ENCODE results near the gene STEAP1B.
A peak's percentile ranks its signal among the peaks of the same experiment; 100 is the strongest.
"Not testable (repeated sequence)": the region's sequence is repeated elsewhere in the genome, so short reads cannot be mapped to it uniquely, and the experiment has no call there.

The STEAP1B gene

DNA sequence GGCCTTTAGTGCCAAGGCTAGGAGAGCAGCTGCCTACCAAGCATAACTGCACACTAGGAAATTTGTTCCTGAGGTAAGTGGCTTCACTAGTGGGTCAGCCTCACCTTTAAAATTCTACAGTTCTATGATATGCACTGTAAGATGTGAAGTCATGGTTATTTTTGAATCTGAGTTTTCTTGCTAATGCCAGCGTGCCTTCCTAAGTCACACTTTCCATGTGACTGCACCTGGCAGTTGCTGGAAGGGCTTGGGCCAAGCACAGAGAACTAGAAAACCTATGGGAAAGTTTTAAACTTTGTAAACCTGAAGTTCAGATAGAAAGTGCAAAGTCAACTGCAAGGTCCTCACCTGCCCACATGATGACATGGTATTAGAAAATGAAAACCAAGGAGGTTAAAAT lies 42.5 kb downstream of the STEAP1B start:
- no peaks in the 10 kb centered on the region for H3K9me3 ChIP-seq (ENCODE audit: control extremely low read depth in 1 of 5, control insufficient read depth in 4 of 5, insufficient read depth in 2 of 5, low read depth in 1 of 5, low read length in 4 of 5)
- H3K27me3 ChIP-seq (replicated peaks in 2 of 5; ENCODE audit: control insufficient read depth in 4 of 5, insufficient read depth in 5 of 5, low read length in 4 of 5): peaks cover 0 to 14% (median 5%) of the 10 kb centered on the region in 5 experiments
- no peak overlapping the region for H3K4me3 ChIP-seq (ENCODE audit: control insufficient read depth in 1 of 7, extremely low read depth in 1 of 7, insufficient read depth in 4 of 7, low read depth in 2 of 7, low read length in 6 of 7)
- H3K4me1 ChIP-seq (ENCODE audit: control extremely low read depth in 1 of 4, control insufficient read depth in 4 of 4, insufficient read depth in 4 of 4, low read length in 3 of 4): peaks cover 0 to 2% (median under 1%) of the 10 kb centered on the region in 4 experiments
- 100% methylated on average over 1 of the region's 1 CpG for WGBS (ENCODE audit: insufficient coverage)
- DNase-seq: no peak
- CTCF ChIA-PET: no interaction called here
- H3K27ac ChIP-seq (ENCODE audit: insufficient read depth in 1 of 2, low read depth in 1 of 2, low read length in 2 of 2, poor library complexity in 1 of 2, severe bottlenecking in 2 of 2): no peak overlapping the region
- no peaks in the 10 kb centered on the region for H3K36me3 ChIP-seq (ENCODE audit: control insufficient read depth in 4 of 4, insufficient read depth in 4 of 4, low read length in 3 of 4)
- POLR2A ChIA-PET: no interaction called here

GRCh38 chr7:22454446-22454845 lies 45.5 kb downstream of the STEAP1B start:
- Histone ChIP-seq H3K4me1 (ENCODE audit: control extremely low read depth in 1 of 4, control insufficient read depth in 4 of 4, insufficient read depth in 4 of 4, low read length in 3 of 4) (peaks cover 0 to 8% (median 4%) of the 10 kb centered on the region in 4 experiments), H3K27me3 (replicated peaks in 2 of 5; ENCODE audit: control insufficient read depth in 4 of 5, insufficient read depth in 5 of 5, low read length in 4 of 5) (peaks cover 0 to 19% (median 5%) of the 10 kb centered on the region in 5 experiments), H3K9me3 (ENCODE audit: control extremely low read depth in 1 of 5, control insufficient read depth in 4 of 5, insufficient read depth in 2 of 5, low read depth in 1 of 5, low read length in 4 of 5) (no peaks in the 10 kb centered on the region), H3K36me3 (ENCODE audit: control insufficient read depth in 4 of 4, insufficient read depth in 4 of 4, low read length in 3 of 4) (no peaks in the 10 kb centered on the region), H3K27ac (ENCODE audit: insufficient read depth in 1 of 2, low read depth in 1 of 2, low read length in 2 of 2, poor library complexity in 1 of 2, severe bottlenecking in 2 of 2) (no peak overlapping the region), H3K4me3 (ENCODE audit: control insufficient read depth in 1 of 7, extremely low read depth in 1 of 7, insufficient read depth in 4 of 7, low read depth in 2 of 7, low read length in 6 of 7) (no peak overlapping the region)
- 95% methylated on average over 2 of the region's 3 CpGs for WGBS (ENCODE audit: insufficient coverage)
- ChIA-PET CTCF (interaction anchor here (1.3 to 3.2 kb wide), 4 partner anchors 9 to 344 kb away, joined by 3 to 19 read pairs (median 4); no protein-coding TSS in a partner anchor), POLR2A (no interaction called here)
- DNase-seq: no peak

GRCh38 chr7:22452960-22453558 lies 46.9 kb downstream of the STEAP1B start:
- Histone ChIP-seq H3K4me3 (ENCODE audit: control insufficient read depth in 1 of 7, extremely low read depth in 1 of 7, insufficient read depth in 4 of 7, low read depth in 2 of 7, low read length in 6 of 7) (no peak overlapping the region), H3K4me1 (ENCODE audit: control extremely low read depth in 1 of 4, control insufficient read depth in 4 of 4, insufficient read depth in 4 of 4, low read length in 3 of 4) (peaks cover 0 to 8% (median 4%) of the 10 kb centered on the region in 4 experiments), H3K36me3 (ENCODE audit: control insufficient read depth in 4 of 4, insufficient read depth in 4 of 4, low read length in 3 of 4) (no peaks in the 10 kb centered on the region), H3K27ac (ENCODE audit: insufficient read depth in 1 of 2, low read depth in 1 of 2, low read length in 2 of 2, poor library complexity in 1 of 2, severe bottlenecking in 2 of 2) (no peak overlapping the region), H3K27me3 (replicated peaks in 2 of 5; ENCODE audit: control insufficient read depth in 4 of 5, insufficient read depth in 5 of 5, low read length in 4 of 5) (peaks cover 0 to 19% (median 5%) of the 10 kb centered on the region in 5 experiments), H3K9me3 (ENCODE audit: control extremely low read depth in 1 of 5, control insufficient read depth in 4 of 5, insufficient read depth in 2 of 5, low read depth in 1 of 5, low read length in 4 of 5) (no peaks in the 10 kb centered on the region)
- no peak for DNase-seq
- WGBS (ENCODE audit: insufficient coverage): 55% methylated on average over 4 of the region's 4 CpGs
- ChIA-PET CTCF (interaction anchor here (0.6 to 3.2 kb wide), 11 partner anchors 8 to 343 kb away, joined by 3 to 19 read pairs (median 3); partner anchors contain the start of gene STEAP1B), POLR2A (no interaction called here)

GRCh38 chr7:22452142-22452959 lies 47.6 kb downstream of the STEAP1B start:
- Histone ChIP-seq H3K27ac (ENCODE audit: insufficient read depth in 1 of 2, low read depth in 1 of 2, low read length in 2 of 2, poor library complexity in 1 of 2, severe bottlenecking in 2 of 2) (no peak overlapping the region), H3K9me3 (ENCODE audit: control extremely low read depth in 1 of 5, control insufficient read depth in 4 of 5, insufficient read depth in 2 of 5, low read depth in 1 of 5, low read length in 4 of 5) (no peaks in the 10 kb centered on the region), H3K27me3 (replicated peaks in 2 of 5; ENCODE audit: control insufficient read depth in 4 of 5, insufficient read depth in 5 of 5, low read length in 4 of 5) (peaks cover 0 to 19% (median 5%) of the 10 kb centered on the region in 5 experiments), H3K36me3 (ENCODE audit: control insufficient read depth in 4 of 4, insufficient read depth in 4 of 4, low read length in 3 of 4) (no peaks in the 10 kb centered on the region), H3K4me3 (ENCODE audit: control insufficient read depth in 1 of 7, extremely low read depth in 1 of 7, insufficient read depth in 4 of 7, low read depth in 2 of 7, low read length in 6 of 7) (peak overlapping the region in 4 of 7 experiments; percentile 20 to 52 (median 35)), H3K4me1 (ENCODE audit: control extremely low read depth in 1 of 4, control insufficient read depth in 4 of 4, insufficient read depth in 4 of 4, low read length in 3 of 4) (peaks cover 0 to 8% (median 4%) of the 10 kb centered on the region in 4 experiments)
- whole genome bisulfite sequencing (ENCODE audit: insufficient coverage): 27% methylated on average over 14 of the region's 19 CpGs
- ChIA-PET CTCF (interaction anchor here (0.6 to 3.2 kb wide), 13 partner anchors 9 to 342 kb away, joined by 3 to 19 read pairs (median 3); partner anchors contain the start of gene STEAP1B), POLR2A (no interaction called here)
- peak; percentile 49 to 69 (median 66) for DNase-seq

- POLR2A ChIA-PET, CTCF ChIA-PET: not testable (repeated sequence)
Observed at GRCh38 chr7:22450013-22450412, 50.0 kb downstream of the STEAP1B start.

DNA sequence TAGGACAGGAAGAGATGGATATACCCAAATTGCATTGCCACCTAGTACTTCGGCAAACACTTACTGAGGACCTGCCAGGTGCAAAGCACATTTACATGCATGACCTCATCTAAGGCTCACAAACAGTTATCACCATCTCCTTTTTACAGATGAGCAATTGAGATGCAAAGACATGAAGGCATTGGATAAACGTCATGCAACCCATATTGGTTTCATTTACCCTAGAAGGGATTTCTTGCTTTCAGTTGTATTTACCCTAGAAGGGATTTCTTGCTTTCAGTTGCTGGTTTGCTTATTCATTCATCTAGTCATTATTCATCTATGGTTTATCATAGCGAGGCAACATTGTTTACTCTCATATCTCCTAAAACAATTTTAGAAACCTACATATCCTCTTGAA lies 52.2 kb downstream of the STEAP1B start:
- Histone ChIP-seq H3K27me3 (replicated peaks in 2 of 5; ENCODE audit: control insufficient read depth in 4 of 5, insufficient read depth in 5 of 5, low read length in 4 of 5) (peaks cover 0 to 9% (median 3%) of the 10 kb centered on the region in 5 experiments), H3K9me3 (ENCODE audit: control extremely low read depth in 1 of 5, control insufficient read depth in 4 of 5, insufficient read depth in 2 of 5, low read depth in 1 of 5, low read length in 4 of 5) (no peaks in the 10 kb centered on the region), H3K27ac (ENCODE audit: insufficient read depth in 1 of 2, low read depth in 1 of 2, low read length in 2 of 2, poor library complexity in 1 of 2, severe bottlenecking in 2 of 2) (no peak overlapping the region), H3K4me1 (ENCODE audit: control extremely low read depth in 1 of 4, control insufficient read depth in 4 of 4, insufficient read depth in 4 of 4, low read length in 3 of 4) (peaks cover 13 to 45% (median 35%) of the 10 kb centered on the region in 4 experiments), H3K4me3 (ENCODE audit: control insufficient read depth in 1 of 7, extremely low read depth in 1 of 7, insufficient read depth in 4 of 7, low read depth in 2 of 7, low read length in 6 of 7) (no peak overlapping the region), H3K36me3 (ENCODE audit: control insufficient read depth in 4 of 4, insufficient read depth in 4 of 4, low read length in 3 of 4) (no peaks in the 10 kb centered on the region)
- no peak for DNase-seq
- ChIA-PET POLR2A (no interaction called here), CTCF (no interaction called here)
- WGBS (ENCODE audit: insufficient coverage): 85% methylated on average over 2 of the region's 3 CpGs

More at GRCh38 chr7:22450013-22450412, 50.0 kb downstream of the STEAP1B start:
- not testable (repeated sequence) for H3K27ac ChIP-seq (ENCODE audit: insufficient read depth in 1 of 2, low read depth in 1 of 2, low read length in 2 of 2, poor library complexity in 1 of 2, severe bottlenecking in 2 of 2); DNase-seq; H3K36me3 ChIP-seq (ENCODE audit: control insufficient read depth in 4 of 4, insufficient read depth in 4 of 4, low read length in 3 of 4); H3K4me3 ChIP-seq (ENCODE audit: control insufficient read depth in 1 of 7, extremely low read depth in 1 of 7, insufficient read depth in 4 of 7, low read depth in 2 of 7, low read length in 6 of 7); H3K9me3 ChIP-seq (ENCODE audit: control extremely low read depth in 1 of 5, control insufficient read depth in 4 of 5, insufficient read depth in 2 of 5, low read depth in 1 of 5, low read length in 4 of 5)
- Histone ChIP-seq H3K27me3 (replicated peaks in 2 of 5; ENCODE audit: control insufficient read depth in 4 of 5, insufficient read depth in 5 of 5, low read length in 4 of 5) (peaks cover 0 to 19% (median 5%) of the 10 kb centered on the region in 5 experiments), H3K4me1 (ENCODE audit: control extremely low read depth in 1 of 4, control insufficient read depth in 4 of 4, insufficient read depth in 4 of 4, low read length in 3 of 4) (peaks cover 10 to 27% (median 22%) of the 10 kb centered on the region in 4 experiments)

DNA sequence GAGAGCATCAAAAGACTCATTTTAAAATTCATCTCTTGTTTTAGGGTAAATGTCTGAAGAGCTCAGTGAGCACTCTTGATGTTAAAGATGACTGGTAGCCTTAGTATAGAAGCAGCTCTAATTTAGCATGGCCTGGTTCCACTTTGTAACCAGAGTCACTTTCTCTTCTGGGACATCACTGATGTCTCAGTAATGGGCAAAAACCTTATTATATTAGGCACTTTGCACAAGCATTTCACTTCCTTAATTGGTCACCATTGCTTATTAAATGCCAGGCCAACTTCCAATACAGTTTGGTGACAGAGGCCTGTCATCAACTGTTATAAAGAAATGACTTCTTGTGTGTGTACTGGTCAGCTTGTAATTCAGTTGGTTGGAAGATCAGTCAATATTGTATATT lies 53.0 kb downstream of the STEAP1B start:
- DNase-seq: no peak
- peaks cover 13 to 39% (median 31%) of the 10 kb centered on the region in 4 experiments for H3K4me1 ChIP-seq (ENCODE audit: control extremely low read depth in 1 of 4, control insufficient read depth in 4 of 4, insufficient read depth in 4 of 4, low read length in 3 of 4)
- ChIA-PET CTCF (no interaction called here), POLR2A (interaction anchor here (0.6 kb wide), 1 partner anchor 332 kb away, joined by 4 read pairs; no protein-coding TSS in a partner anchor)
- no peaks in the 10 kb centered on the region for H3K9me3 ChIP-seq (ENCODE audit: control extremely low read depth in 1 of 5, control insufficient read depth in 4 of 5, insufficient read depth in 2 of 5, low read depth in 1 of 5, low read length in 4 of 5)
- peaks cover 0 to 1% (median 0%) of the 10 kb centered on the region in 5 experiments for H3K27me3 ChIP-seq (replicated peaks in 2 of 5; ENCODE audit: control insufficient read depth in 4 of 5, insufficient read depth in 5 of 5, low read length in 4 of 5)
- H3K36me3 ChIP-seq (ENCODE audit: control insufficient read depth in 4 of 4, insufficient read depth in 4 of 4, low read length in 3 of 4): no peaks in the 10 kb centered on the region
- no peak overlapping the region for H3K27ac ChIP-seq (ENCODE audit: insufficient read depth in 1 of 2, low read depth in 1 of 2, low read length in 2 of 2, poor library complexity in 1 of 2, severe bottlenecking in 2 of 2)
- no peak overlapping the region for H3K4me3 ChIP-seq (ENCODE audit: control insufficient read depth in 1 of 7, extremely low read depth in 1 of 7, insufficient read depth in 4 of 7, low read depth in 2 of 7, low read length in 6 of 7)
